ENCODE data around the gene LSR.

The LSR gene

GRCh38 chr19:35306473-35307246 is 57.9 kb downstream of the LSR start:
- DNase-seq: no peak

- DNase-seq: no peak
These were observed 59.1 kb downstream of the LSR start for GRCh38 chr19:35307931-35308330.

- DNase-seq: no peak
These were observed 60.1 kb downstream of the LSR start for GRCh38 chr19:35308910-35309309.

- no peak for DNase-seq
These were observed 60.9 kb downstream of the LSR start for GRCh38 chr19:35309481-35310279.

GRCh38 chr19:35310331-35310730 is 61.5 kb downstream of the LSR start:
- no peak for DNase-seq

- no peak for DNase-seq
These were observed 62.1 kb downstream of the LSR start for GRCh38 chr19:35310811-35311465.

- DNase-seq: no peak
These were observed 63.3 kb downstream of the LSR start for GRCh38 chr19:35311901-35312665.

- DNase-seq: no peak
These were observed 64.8 kb downstream of the LSR start for GRCh38 chr19:35313587-35313986.

- DNase-seq: no peak
These were observed 65.2 kb downstream of the LSR start for GRCh38 chr19:35314031-35314430.

GRCh38 chr19:35314858-35315470 is 66.2 kb downstream of the LSR start:
- no peak for DNase-seq

GRCh38 chr19:35315883-35316282 is 67.1 kb downstream of the LSR start:
- no peak for DNase-seq

GRCh38 chr19:35316560-35316959 is 67.8 kb downstream of the LSR start:
- no peak for DNase-seq
